HUES6 (cell line): ENCODE results near the gene C1QTNF8.

Source experiments
- H3K27ac ChIP-seq: 2 replicates; pipeline ENCODE4 v1.7.0; 2013; ENCODE audit warnings: low read depth, mild to moderate bottlenecking, low read length, inconsistent platforms
- H3K27me3 ChIP-seq: 2 replicates; pipeline ENCODE4 v1.6.1; 2013; ENCODE audit warnings: low read length; ENCODE audit not compliant: control insufficient read depth, insufficient read depth
- H3K36me3 ChIP-seq: 2 replicates; pipeline ENCODE4 v1.6.1; 2013; ENCODE audit warnings: low read length; ENCODE audit not compliant: control insufficient read depth, insufficient read depth
- H3K4me1 ChIP-seq: 2 replicates; pipeline ENCODE4 v1.6.1; 2013; ENCODE audit warnings: low read length; ENCODE audit not compliant: control insufficient read depth, insufficient read depth
- H3K4me3 ChIP-seq: 2 replicates; pipeline ENCODE4 v1.5.1; 2013; ENCODE audit warnings: low read depth, low read length
- H3K9ac ChIP-seq: one replicate; pipeline ENCODE4 v1.6.1; 2013; ENCODE audit warnings: mild to moderate bottlenecking, low read length
- H3K9me3 ChIP-seq: 2 replicates; pipeline ENCODE4 v1.6.1; 2013; ENCODE audit warnings: low read depth, low read length; ENCODE audit not compliant: control insufficient read depth, insufficient read depth

C1QTNF8 gene

GRCh38 chr16:1072526-1073261 is 23.4 kb downstream of the C1QTNF8 start, which contains the start of gene SSTR5:
SSTR5 (plus strand) TSS chr16:1072747; CDS start chr16:1078869, 6,122 bp downstream.
- Histone ChIP-seq H3K9me3 (no peaks in the 10 kb centered on the region), H3K36me3 (no peaks in the 10 kb centered on the region), H3K9ac (no peak within 1 kb of the TSS), H3K27me3 (peaks cover 56% of the 10 kb centered on the region), H3K4me3 (peak within 1 kb of the TSS; percentile 52), H3K4me1 (peaks cover 30% of the 10 kb centered on the region; the same call in 1 of the 2 replicates), H3K27ac (no peak within 1 kb of the TSS)

GRCh38 chr16:1071561-1072225 is 24.4 kb downstream of the C1QTNF8 start:
- H3K9ac ChIP-seq, result no peak overlapping the region
- H3K36me3 ChIP-seq, result no peaks in the 10 kb centered on the region
- H3K27ac ChIP-seq, result no peak overlapping the region
- H3K27me3 ChIP-seq, result peaks cover 58% of the 10 kb centered on the region
- H3K4me3 ChIP-seq, result peak overlapping the region; percentile 52
- no peaks in the 10 kb centered on the region for H3K9me3 ChIP-seq
- H3K4me1 ChIP-seq, result peaks cover 26% of the 10 kb centered on the region; the same call in 1 of the 2 replicates

GRCh38 chr16:1070864-1071408 is 25.1 kb downstream of the C1QTNF8 start:
- Histone ChIP-seq H3K9ac (no peak overlapping the region), H3K4me3 (no peak overlapping the region), H3K27ac (no peak overlapping the region), H3K4me1 (peaks cover 26% of the 10 kb centered on the region; the same call in 1 of the 2 replicates), H3K9me3 (no peaks in the 10 kb centered on the region), H3K36me3 (no peaks in the 10 kb centered on the region), H3K27me3 (peaks cover 61% of the 10 kb centered on the region)

DNA sequence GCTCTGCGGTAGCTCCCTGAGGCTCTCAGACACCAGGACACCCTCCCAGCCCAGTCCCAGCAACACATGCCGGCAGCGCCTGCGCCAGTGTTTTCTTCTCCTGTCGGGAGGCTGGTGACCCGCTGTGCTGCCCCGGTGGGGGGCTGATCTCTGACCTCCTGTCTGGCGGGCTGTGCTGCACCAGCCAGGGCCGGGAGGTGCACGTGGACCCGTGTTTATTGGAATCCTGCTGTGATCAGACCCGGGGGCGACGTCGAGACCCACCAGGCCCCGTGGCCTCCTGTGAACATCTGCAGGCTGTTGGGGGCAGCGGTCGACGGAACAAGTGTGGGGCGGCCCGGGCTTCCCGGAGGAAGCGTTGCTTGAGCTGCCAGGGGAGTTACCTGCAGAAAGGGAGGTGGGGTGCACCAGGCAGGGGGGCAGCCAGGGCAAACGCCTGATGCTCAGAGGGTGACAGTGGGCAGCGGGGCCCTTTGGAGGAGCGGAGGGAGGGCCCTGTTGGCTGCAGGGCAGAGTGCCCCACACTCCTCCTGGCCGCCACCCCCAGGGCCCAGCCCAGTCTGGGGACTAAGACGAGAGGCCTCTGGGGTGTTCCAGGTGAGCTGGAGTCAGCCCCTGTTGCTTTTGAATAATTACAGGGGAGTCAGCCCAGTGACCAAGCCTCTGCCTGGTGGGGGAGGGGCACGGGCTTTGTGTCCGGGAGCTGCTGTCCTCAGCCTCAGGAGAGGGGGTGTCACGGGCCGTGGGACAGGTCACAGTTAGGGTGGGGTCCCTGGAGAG is 25.8 kb downstream of the C1QTNF8 start:
- no peak overlapping the region for H3K27ac ChIP-seq
- H3K4me1 ChIP-seq, result peaks cover 26% of the 10 kb centered on the region; the same call in 1 of the 2 replicates
- no peak overlapping the region for H3K4me3 ChIP-seq
- H3K27me3 ChIP-seq, result peaks cover 58% of the 10 kb centered on the region
- no peak overlapping the region for H3K9ac ChIP-seq
- no peaks in the 10 kb centered on the region for H3K36me3 ChIP-seq
- no peaks in the 10 kb centered on the region for H3K9me3 ChIP-seq

DNA sequence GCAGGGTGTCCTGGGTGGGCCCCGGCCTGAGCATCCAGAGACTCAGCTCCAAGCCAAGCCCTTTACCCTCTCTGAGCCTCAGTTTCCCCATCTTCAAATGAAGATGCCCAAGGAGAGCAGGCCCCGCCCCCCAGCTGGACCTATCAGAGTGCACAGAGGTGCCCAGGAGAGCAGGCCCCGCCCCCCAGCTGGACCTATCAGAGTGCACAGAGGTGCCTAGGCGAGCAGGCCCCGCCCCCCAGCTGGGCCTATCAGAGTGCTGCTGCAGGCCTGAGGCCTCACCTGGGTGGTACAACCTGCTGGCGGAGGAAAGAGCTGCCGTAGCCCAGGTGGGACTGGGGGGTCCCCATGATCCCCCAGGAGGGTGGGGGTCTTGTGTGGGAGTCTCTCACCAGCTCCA is 26.9 kb downstream of the C1QTNF8 start:
- H3K9me3 ChIP-seq, result no peaks in the 10 kb centered on the region
- H3K36me3 ChIP-seq, result no peaks in the 10 kb centered on the region
- no peak overlapping the region for H3K4me3 ChIP-seq
- H3K9ac ChIP-seq, result no peak overlapping the region
- peaks cover 47% of the 10 kb centered on the region for H3K27me3 ChIP-seq
- no peak overlapping the region for H3K27ac ChIP-seq
- peaks cover 26% of the 10 kb centered on the region; the same call in 1 of the 2 replicates for H3K4me1 ChIP-seq

DNA sequence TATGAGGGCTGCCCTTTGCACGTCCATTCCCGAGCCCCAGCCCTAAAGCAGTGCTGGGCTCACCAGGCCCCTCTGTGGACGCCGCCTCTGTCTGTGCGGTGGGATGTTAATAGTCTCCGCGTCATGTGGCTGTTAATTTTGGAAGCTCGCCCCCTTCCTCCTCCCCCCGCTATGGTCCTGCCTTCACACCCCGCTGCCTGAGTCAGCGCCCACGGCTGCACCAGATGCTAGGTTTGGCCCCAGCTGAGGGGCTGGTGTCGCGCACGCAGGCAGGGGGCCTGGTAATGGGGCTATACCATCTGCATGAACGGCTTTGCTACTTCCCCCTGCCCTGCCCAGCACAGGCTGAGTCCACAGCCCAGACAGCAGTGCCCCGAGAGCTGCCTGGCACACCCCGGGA is 27.6 kb downstream of the C1QTNF8 start:
- Histone ChIP-seq H3K36me3 (no peaks in the 10 kb centered on the region), H3K9me3 (no peaks in the 10 kb centered on the region), H3K4me3 (no peak overlapping the region), H3K9ac (no peak overlapping the region), H3K4me1 (peaks cover 26% of the 10 kb centered on the region; the same call in 1 of the 2 replicates), H3K27ac (no peak overlapping the region), H3K27me3 (peaks cover 40% of the 10 kb centered on the region)

DNA sequence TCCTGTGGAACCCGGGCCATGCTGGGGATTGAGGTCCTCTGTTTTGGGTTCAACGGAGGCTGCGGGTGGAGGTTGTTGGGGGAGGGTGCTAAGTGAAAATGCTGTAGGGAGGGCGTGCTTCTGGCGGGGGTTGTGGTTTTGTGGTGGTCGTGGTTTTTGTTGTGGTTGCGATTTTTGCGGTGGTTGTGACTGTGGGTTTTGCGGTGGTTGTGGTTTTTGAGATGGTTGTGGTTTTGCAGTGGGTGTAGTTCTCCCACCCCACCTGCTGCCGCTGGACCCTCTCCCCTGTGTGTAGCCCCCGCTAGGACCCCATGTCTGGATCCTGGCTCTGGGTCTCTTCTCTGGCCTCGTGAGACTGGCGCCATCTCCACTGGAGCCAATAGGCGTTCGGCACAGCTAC is 28.4 kb downstream of the C1QTNF8 start:
- Histone ChIP-seq H3K9ac (no peak overlapping the region), H3K4me3 (no peak overlapping the region), H3K27me3 (peaks cover 32% of the 10 kb centered on the region), H3K36me3 (no peaks in the 10 kb centered on the region), H3K4me1 (peaks cover 26% of the 10 kb centered on the region; the same call in 1 of the 2 replicates), H3K9me3 (no peaks in the 10 kb centered on the region), H3K27ac (no peak overlapping the region)

DNA sequence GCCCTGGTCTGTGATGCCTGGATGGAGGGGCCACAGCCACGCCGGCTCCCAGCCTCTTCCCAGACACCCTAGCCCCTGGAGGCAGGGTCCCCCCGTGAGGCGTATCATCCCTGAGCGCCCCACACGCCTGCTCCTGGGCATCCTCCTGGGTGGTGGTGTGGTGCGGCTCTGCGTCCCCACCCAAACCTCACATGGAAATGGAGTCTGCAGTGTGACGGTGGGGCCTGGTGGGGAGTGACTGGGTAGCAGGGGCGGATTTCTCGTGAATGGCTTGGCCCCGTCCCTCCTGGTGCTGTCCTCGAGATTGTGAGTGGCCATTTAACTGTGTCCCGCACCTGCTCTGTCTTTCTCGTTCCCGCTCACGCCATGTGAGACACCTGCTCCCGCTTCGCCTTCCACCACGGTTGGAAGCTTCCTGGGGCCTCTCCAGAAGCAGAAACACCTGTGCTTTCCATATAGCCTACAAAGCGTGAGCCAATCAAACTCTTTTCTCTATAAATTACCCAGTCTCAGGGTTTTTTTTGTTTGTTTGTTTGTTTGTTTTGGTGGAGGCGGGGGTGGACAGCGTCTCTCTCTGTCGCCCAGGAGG is 29.4 kb downstream of the C1QTNF8 start:
- Histone ChIP-seq H3K4me1 (peaks cover 19% of the 10 kb centered on the region; the same call in 1 of the 2 replicates), H3K9ac (no peak overlapping the region), H3K4me3 (no peak overlapping the region), H3K27me3 (peaks cover 24% of the 10 kb centered on the region), H3K36me3 (no peaks in the 10 kb centered on the region), H3K9me3 (no peaks in the 10 kb centered on the region), H3K27ac (no peak overlapping the region)

DNA sequence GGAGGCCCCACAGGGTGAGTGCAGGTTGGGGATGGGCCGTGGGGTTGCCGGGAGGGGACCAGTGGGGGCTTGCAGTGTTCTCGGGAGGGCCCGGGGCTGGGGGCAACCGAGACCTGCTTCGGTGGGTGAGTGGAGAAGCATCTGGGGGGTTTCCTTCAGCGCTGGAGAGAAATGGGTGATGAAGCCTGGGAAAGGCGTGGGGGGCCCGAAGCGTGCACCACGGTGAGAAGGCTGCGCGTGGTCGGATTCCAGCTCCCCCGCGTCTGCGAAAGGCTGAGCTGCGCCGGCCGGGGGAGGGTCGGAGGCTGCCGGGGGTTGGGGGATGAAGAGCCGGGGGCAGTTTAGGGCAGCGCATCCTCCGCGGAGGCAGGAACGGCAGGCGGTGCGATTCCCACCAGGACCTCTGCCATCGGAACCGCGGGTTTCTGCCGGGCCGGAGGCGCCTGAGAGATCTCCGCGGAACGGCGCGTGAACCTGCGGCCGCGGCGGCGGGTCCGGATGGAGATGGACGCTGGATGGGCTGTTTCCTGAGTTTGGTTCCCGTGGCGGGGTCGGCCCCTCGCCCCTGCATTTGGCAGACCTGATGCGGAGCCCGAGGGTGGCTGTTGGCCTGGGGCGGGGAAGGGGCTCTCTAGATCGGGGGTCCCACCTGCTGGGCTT is 30.4 kb downstream of the C1QTNF8 start:
- peaks cover 12% of the 10 kb centered on the region; the same call in 1 of the 2 replicates for H3K4me1 ChIP-seq
- H3K4me3 ChIP-seq, result no peak overlapping the region
- H3K27me3 ChIP-seq, result peaks cover 14% of the 10 kb centered on the region; the same call in 1 of the 2 replicates
- no peak overlapping the region for H3K27ac ChIP-seq
- no peak overlapping the region for H3K9ac ChIP-seq
- H3K36me3 ChIP-seq, result no peaks in the 10 kb centered on the region
- no peaks in the 10 kb centered on the region for H3K9me3 ChIP-seq

GRCh38 chr16:1063728-1064127 is 32.3 kb downstream of the C1QTNF8 start:
- H3K9me3 ChIP-seq, result peaks cover 5% of the 10 kb centered on the region; the same call in 1 of the 2 replicates
- no peaks in the 10 kb centered on the region for H3K36me3 ChIP-seq
- peaks cover 7% of the 10 kb centered on the region; the same call in 1 of the 2 replicates for H3K27me3 ChIP-seq
- H3K9ac ChIP-seq, result no peak overlapping the region
- no peak overlapping the region for H3K27ac ChIP-seq
- no peaks in the 10 kb centered on the region for H3K4me1 ChIP-seq
- no peak overlapping the region for H3K4me3 ChIP-seq
